DOHH2 (cell line): ENCODE measurements around the gene H6PD.

Experiments
- CTCF ChIP-seq: fragments of 200-600 bp; sonication (generic); IDR thresholded peaks from one replicate; pipeline ENCODE4 v1.5.1; 2014; ENCODE audit warnings: antibody characterized with exemption, mild to moderate bottlenecking, low read depth, low read length; ENCODE audit not compliant: poor library complexity, severe bottlenecking
- EZH2phosphoT487 ChIP-seq: fragments of 200-600 bp; sonication (generic); IDR thresholded peaks from 2 replicates; pipeline ENCODE4 v1.6.1; 2017; ENCODE audit warnings: borderline replicate concordance, mild to moderate bottlenecking, antibody characterized with exemption, low read length, moderate library complexity, mixed read lengths

- TF ChIP-seq CTCF (no peak), EZH2phosphoT487 (no peak)
Observed at GRCh38 chr1:9263276-9263855, 28.8 kb downstream of the H6PD start.
